Right atrium auricular region (tissue), 2 donors: ENCODE data around the gene ADGRE3. TPM values are rescaled to one million over a fixed set of nuclear protein-coding genes. Genes with fewer than 3 reads are reported as not detected.

Experiments
- DNase-seq: peaks from one replicate; pipeline ENCODE4 v3.0.0-alpha.2; 2019; ENCODE audit warnings: low spot score
- H3K27ac ChIP-seq, 2 donors: fragments of 200-600 bp; sonication (generic); 1 replicate in 1 of 2; 2 replicates in 1 of 2; pipeline ENCODE4 v1.5.1; 2016 to 2019
- H3K27me3 ChIP-seq, 2 donors: fragments of 200-600 bp; sonication (generic); one replicate each; pipeline versions ENCODE4 v1.5.1 to v1.6.0; 2017 to 2019
- H3K36me3 ChIP-seq: fragments of 200-600 bp; sonication (generic); one replicate; pipeline ENCODE4 v1.5.1; 2016
- H3K4me1 ChIP-seq, 2 donors: fragments of 200-600 bp; sonication (generic); one replicate each; pipeline versions ENCODE4 v1.5.1 to v1.6.0; 2017 to 2019
- H3K4me3 ChIP-seq, 2 donors: fragments of 200-600 bp; sonication (generic); 1 replicate in 1 of 2; 2 replicates in 1 of 2; pipeline ENCODE4 v1.5.1; 2017 to 2019; ENCODE audit warnings: mild to moderate bottlenecking in 1 of 2, moderate library complexity in 1 of 2
- H3K9me3 ChIP-seq, 2 donors: fragments of 200-600 bp; sonication (generic); one replicate each; pipeline ENCODE4 v1.5.1; 2019
- total RNA-seq, 2 donors: library from RNA; depleted of rRNA; stranded (reverse); fragments of >200 nt; gene quantifications; one replicate each; pipeline ENCODE4 v1.1.0, GENCODE V29; 2016
- TF ChIP-seq, protein P1 (sequence below), 2 donors: fragments of 200-600 bp; sonication (generic); IDR thresholded peaks; one replicate each; pipeline ENCODE4 v1.5.1; 2019; ENCODE audit warnings: antibody characterized with exemption in 2 of 2

Gene ADGRE3
- total RNA-seq, 2 donors from 2014 or later: not detected

DNA sequence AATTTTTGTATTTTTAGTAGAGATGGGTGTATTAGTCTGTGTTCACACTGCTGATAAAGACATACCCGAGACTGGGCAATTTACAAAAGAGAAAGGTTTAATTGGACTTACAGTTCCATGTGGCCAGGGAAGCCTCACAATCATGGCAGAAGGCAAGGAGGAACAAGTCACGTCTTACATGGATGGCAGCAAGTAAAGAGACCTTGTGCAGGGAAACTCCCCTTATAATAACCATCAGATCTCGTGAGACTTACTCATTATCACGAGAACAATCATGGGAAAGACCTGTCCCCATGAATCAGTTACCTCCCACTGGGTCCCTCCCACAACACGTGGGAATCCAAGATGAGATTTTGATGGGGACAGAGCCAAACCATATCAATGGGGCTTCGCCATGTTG lies 29.8 kb upstream of the ADGRE3 start:
- Histone ChIP-seq H3K9me3 (no peaks in the 10 kb centered on the region), H3K36me3 (peaks cover 92% of the 10 kb centered on the region), H3K27me3 (no peaks in the 10 kb centered on the region), H3K4me1 (no peaks in the 10 kb centered on the region), H3K4me3 (no peak overlapping the region), H3K27ac (no peak overlapping the region)
- DNase-seq: no peak
- TF ChIP-seq, protein P1, sequence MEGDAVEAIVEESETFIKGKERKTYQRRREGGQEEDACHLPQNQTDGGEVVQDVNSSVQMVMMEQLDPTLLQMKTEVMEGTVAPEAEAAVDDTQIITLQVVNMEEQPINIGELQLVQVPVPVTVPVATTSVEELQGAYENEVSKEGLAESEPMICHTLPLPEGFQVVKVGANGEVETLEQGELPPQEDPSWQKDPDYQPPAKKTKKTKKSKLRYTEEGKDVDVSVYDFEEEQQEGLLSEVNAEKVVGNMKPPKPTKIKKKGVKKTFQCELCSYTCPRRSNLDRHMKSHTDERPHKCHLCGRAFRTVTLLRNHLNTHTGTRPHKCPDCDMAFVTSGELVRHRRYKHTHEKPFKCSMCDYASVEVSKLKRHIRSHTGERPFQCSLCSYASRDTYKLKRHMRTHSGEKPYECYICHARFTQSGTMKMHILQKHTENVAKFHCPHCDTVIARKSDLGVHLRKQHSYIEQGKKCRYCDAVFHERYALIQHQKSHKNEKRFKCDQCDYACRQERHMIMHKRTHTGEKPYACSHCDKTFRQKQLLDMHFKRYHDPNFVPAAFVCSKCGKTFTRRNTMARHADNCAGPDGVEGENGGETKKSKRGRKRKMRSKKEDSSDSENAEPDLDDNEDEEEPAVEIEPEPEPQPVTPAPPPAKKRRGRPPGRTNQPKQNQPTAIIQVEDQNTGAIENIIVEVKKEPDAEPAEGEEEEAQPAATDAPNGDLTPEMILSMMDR (IDR thresholded peaks at IDR 0.05): no peak

DNA sequence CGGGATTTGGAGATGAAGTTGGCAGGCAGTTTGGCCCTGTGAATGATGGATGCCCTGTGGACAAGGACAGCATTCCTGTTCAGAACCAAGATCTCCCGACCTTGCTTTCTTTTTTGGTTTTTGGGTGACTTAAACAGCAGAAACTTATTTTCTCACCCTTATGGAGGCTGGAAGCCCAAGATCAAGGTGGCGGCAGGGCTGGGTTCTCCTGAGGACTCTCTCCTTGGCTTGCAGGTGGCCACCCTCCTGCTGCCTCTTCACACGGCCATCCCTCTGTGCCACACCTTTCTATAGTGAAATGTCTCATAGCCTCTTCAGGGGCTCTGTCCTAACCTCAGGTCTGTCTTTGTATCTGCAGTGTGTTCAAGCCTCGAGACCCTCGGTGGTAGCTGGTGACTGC lies 29.2 kb upstream of the ADGRE3 start:
- TF ChIP-seq, protein P1 (IDR thresholded peaks at IDR 0.05): no peak
- Histone ChIP-seq H3K27ac (no peak overlapping the region), H3K9me3 (no peaks in the 10 kb centered on the region), H3K27me3 (no peaks in the 10 kb centered on the region), H3K4me1 (no peaks in the 10 kb centered on the region), H3K4me3 (no peak overlapping the region), H3K36me3 (peaks cover 90% of the 10 kb centered on the region)
- DNase-seq: no peak

GRCh38 chr19:14700711-14701375 lies 26.2 kb upstream of the ADGRE3 start:
- no peaks in the 10 kb centered on the region for H3K4me1 ChIP-seq
- no peak overlapping the region for H3K27ac ChIP-seq
- H3K9me3 ChIP-seq: no peaks in the 10 kb centered on the region
- H3K4me3 ChIP-seq: no peak overlapping the region
- DNase-seq: no peak
- TF ChIP-seq, protein P1 (IDR thresholded peaks at IDR 0.05): no peak
- no peaks in the 10 kb centered on the region for H3K27me3 ChIP-seq
- peaks cover 93% of the 10 kb centered on the region for H3K36me3 ChIP-seq

GRCh38 chr19:14699641-14700040 lies 25.0 kb upstream of the ADGRE3 start:
- Histone ChIP-seq H3K36me3 (peaks cover 93% of the 10 kb centered on the region), H3K4me1 (no peaks in the 10 kb centered on the region), H3K27ac (no peak overlapping the region), H3K27me3 (no peaks in the 10 kb centered on the region), H3K4me3 (no peak overlapping the region), H3K9me3 (no peaks in the 10 kb centered on the region)
- DNase-seq: no peak
- TF ChIP-seq, protein P1 (IDR thresholded peaks at IDR 0.05): no peak

- peaks cover 54% of the 10 kb centered on the region for H3K36me3 ChIP-seq
- peaks cover 0 to 6% of the 10 kb centered on the region in 2 donors for H3K4me1 ChIP-seq
- H3K27me3 ChIP-seq: no peaks in the 10 kb centered on the region
- DNase-seq: no peak
- no peak overlapping the region for H3K27ac ChIP-seq
- TF ChIP-seq, protein P1 (IDR thresholded peaks at IDR 0.05): no peak
- H3K4me3 ChIP-seq: no peak overlapping the region
- no peaks in the 10 kb centered on the region for H3K9me3 ChIP-seq
Measured at GRCh38 chr19:14695471-14695870, 20.8 kb upstream of the ADGRE3 start.
